Activated gamma-delta T cell (primary cell): ENCODE measurements around the gene TMC5.
"Not testable (repeated sequence)": the region's sequence is repeated elsewhere in the genome, so short reads cannot be mapped to it uniquely, and the experiment has no call there.

ENCODE experiments used
- DNase-seq: peaks from one replicate; lab custom pipeline; 2025; lab: John Stamatoyannopoulos, UW

TMC5 gene

GRCh38 chr16:19406891-19407491 lies 10.7 kb upstream of the TMC5 start:
- no peak for DNase-seq

- DNase-seq, result no peak
These were observed 7.1 kb upstream of the TMC5 start for GRCh38 chr16:19410435-19411171.

GRCh38 chr16:19411298-19411697 lies 6.4 kb upstream of the TMC5 start:
- DNase-seq, result no peak

- not testable (repeated sequence) for DNase-seq
These were observed 5.6 kb upstream of the TMC5 start for GRCh38 chr16:19412055-19412454.

- DNase-seq, result no peak
These were observed 2.2 kb upstream of the TMC5 start for GRCh38 chr16:19415461-19415860.

GRCh38 chr16:19415918-19416317 lies 1.8 kb upstream of the TMC5 start:
- no peak for DNase-seq

- no peak for DNase-seq
These were observed 517 bp downstream of the TMC5 start for GRCh38 chr16:19418200-19418599.

- no peak for DNase-seq
These were observed 2.0 kb downstream of the TMC5 start for GRCh38 chr16:19419698-19420075.

- no peak for DNase-seq
These were observed 6.8 kb downstream of the TMC5 start for GRCh38 chr16:19424478-19424877.

- DNase-seq, result no peak
These were observed 12.7 kb downstream of the TMC5 start for GRCh38 chr16:19430345-19430744.

- no peak for DNase-seq
These were observed 14.1 kb downstream of the TMC5 start for GRCh38 chr16:19431636-19432340.

GRCh38 chr16:19432429-19432828 lies 14.7 kb downstream of the TMC5 start:
- no peak for DNase-seq

- DNase-seq, result no peak
These were observed 16.9 kb downstream of the TMC5 start for GRCh38 chr16:19434584-19434983.

GRCh38 chr16:19436540-19436939 lies 18.9 kb downstream of the TMC5 start:
- no peak for DNase-seq

GRCh38 chr16:19437280-19437679 lies 19.6 kb downstream of the TMC5 start:
- no peak for DNase-seq

- DNase-seq, result no peak
These were observed 21.1 kb downstream of the TMC5 start for GRCh38 chr16:19438739-19439138.

GRCh38 chr16:19439483-19439882 lies 21.8 kb downstream of the TMC5 start:
- no peak for DNase-seq

- DNase-seq, result no peak
These were observed 26.0 kb downstream of the TMC5 start for GRCh38 chr16:19443659-19444058.

- no peak for DNase-seq
These were observed 28.7 kb downstream of the TMC5 start for GRCh38 chr16:19446300-19446846.

- DNase-seq, result no peak
These were observed 29.2 kb downstream of the TMC5 start for GRCh38 chr16:19446886-19447285.

- DNase-seq, result no peak
These were observed 32.5 kb downstream of the TMC5 start for GRCh38 chr16:19450186-19450585.

GRCh38 chr16:19458722-19459379 lies 41.2 kb downstream of the TMC5 start:
- no peak for DNase-seq
